ENCODE data around the gene MRPL28.

GRCh38 chr16:340370-341091 lies 29.8 kb downstream of the MRPL28 start:
- TF ChIP-seq, protein P1, sequence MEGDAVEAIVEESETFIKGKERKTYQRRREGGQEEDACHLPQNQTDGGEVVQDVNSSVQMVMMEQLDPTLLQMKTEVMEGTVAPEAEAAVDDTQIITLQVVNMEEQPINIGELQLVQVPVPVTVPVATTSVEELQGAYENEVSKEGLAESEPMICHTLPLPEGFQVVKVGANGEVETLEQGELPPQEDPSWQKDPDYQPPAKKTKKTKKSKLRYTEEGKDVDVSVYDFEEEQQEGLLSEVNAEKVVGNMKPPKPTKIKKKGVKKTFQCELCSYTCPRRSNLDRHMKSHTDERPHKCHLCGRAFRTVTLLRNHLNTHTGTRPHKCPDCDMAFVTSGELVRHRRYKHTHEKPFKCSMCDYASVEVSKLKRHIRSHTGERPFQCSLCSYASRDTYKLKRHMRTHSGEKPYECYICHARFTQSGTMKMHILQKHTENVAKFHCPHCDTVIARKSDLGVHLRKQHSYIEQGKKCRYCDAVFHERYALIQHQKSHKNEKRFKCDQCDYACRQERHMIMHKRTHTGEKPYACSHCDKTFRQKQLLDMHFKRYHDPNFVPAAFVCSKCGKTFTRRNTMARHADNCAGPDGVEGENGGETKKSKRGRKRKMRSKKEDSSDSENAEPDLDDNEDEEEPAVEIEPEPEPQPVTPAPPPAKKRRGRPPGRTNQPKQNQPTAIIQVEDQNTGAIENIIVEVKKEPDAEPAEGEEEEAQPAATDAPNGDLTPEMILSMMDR (IDR thresholded peaks at IDR 0.05): no peak
- no peak for TF ChIP-seq EZH2 (IDR thresholded peaks at IDR 0.05)

Measured in neural progenitor cell (in vitro differentiated cells).